Stomach (tissue), 9 donors: Measurements from ENCODE around the gene CNTD1. TPM values are rescaled to one million over a fixed set of nuclear protein-coding genes. Genes with fewer than 3 reads are reported as not detected.
A peak's percentile ranks its signal among the peaks of the same experiment; 100 is the strongest.

Source experiments
- DNase-seq, 2 donors: peaks; one replicate each; pipeline versions ENCODE4 v3.0.0 to v3.0.0-alpha.2; 2013 to 2019
- H3K27ac ChIP-seq, 5 donors: fragments of 200-600 bp in 4 of 5; sonication (generic) in 4 of 5; one replicate each; pipeline ENCODE4 v1.5.1; 2013 to 2019; ENCODE audit warnings: mild to moderate bottlenecking in 1 of 5, moderate library complexity in 1 of 5
- H3K27me3 ChIP-seq, 3 donors: fragments of 200-600 bp; sonication (generic); one replicate each; pipeline ENCODE4 v1.5.1; 2017 to 2019; ENCODE audit warnings: mixed run types in 1 of 3
- H3K36me3 ChIP-seq, 4 donors: fragments of 200-600 bp; sonication (generic); 1 replicate in 3 of 4; 2 replicates in 1 of 4; pipeline ENCODE4 v1.5.1; 2016 to 2019
- H3K4me1 ChIP-seq, 4 donors: fragments of 200-600 bp; sonication (generic); one replicate each; pipeline ENCODE4 v1.5.1; 2016 to 2019
- H3K4me3 ChIP-seq, 4 donors: fragments of 200-600 bp; sonication (generic) in 3 of 4; one replicate each; pipeline ENCODE4 v1.5.1; 2016 to 2019; ENCODE audit warnings: mild to moderate bottlenecking in 1 of 4
- H3K9me3 ChIP-seq, 4 donors: fragments of 200-600 bp; sonication (generic); one replicate each; pipeline ENCODE4 v1.5.1; 2016 to 2019
- CTCF ChIP-seq, 7 experiments: fragments of 450-650 bp in 4 of 7; fragments of 200-600 bp in 3 of 7; sonication (generic) in 3 of 7; IDR thresholded peaks; one replicate each; pipeline ENCODE4 v1.5.1; 2016 to 2019; ENCODE audit warnings: antibody characterized with exemption in 7 of 7, control low read depth in 2 of 7, mild to moderate bottlenecking in 1 of 7
- EP300 ChIP-seq: sonication (generic); formaldehyde crosslinking; IDR thresholded peaks from one replicate; pipeline ENCODE4 v1.6.1; 2017; ENCODE audit warnings: antibody characterized with exemption
- POLR2A ChIP-seq, 4 donors: fragments of 450-650 bp; IDR thresholded peaks; one replicate each; pipeline ENCODE4 v1.6.1; 2016; ENCODE audit warnings: antibody characterized with exemption in 4 of 4, control low read depth in 2 of 4, mild to moderate bottlenecking in 1 of 4, moderate library complexity in 1 of 4
- POLR2AphosphoS5 ChIP-seq, 3 donors: sonication (generic); formaldehyde crosslinking; IDR thresholded peaks; one replicate each; pipeline ENCODE4 v1.6.1; 2016; ENCODE audit warnings: antibody characterized with exemption in 3 of 3
- WGBS, 5 donors: extraction: QIAGEN DNeasy Blood & Tissue Kit in 3 of 5; methylation state at CpG; one replicate each; pipeline versions ENCODE4 v1.1.5 to v1.1.7; 2013 to 2018; 5-methylcytosine and 5-hydroxymethylcytosine counted together
- intact Hi-C: fragments of 100-400 bp; cut with DNase I; formaldehyde crosslinking; loops from one replicate; pipeline ENCODE4 v1.15.1; 2023; ENCODE audit warnings: low total_unique reads
- polyA plus RNA-seq, 3 donors: library from polyadenylated mRNA; stranded (reverse); fragments of 200-250 nt; gene quantifications; one replicate each; pipeline ENCODE4 v1.2.3, GENCODE V29; 2013
- total RNA-seq, 5 donors: library from RNA; depleted of rRNA; stranded (reverse); fragments of >200 nt; gene quantifications; one replicate each; pipeline versions ENCODE4 v1.1.0 to v1.2.3, GENCODE V29; 2014 to 2016
- donor health status: healthy with polysubstance abuse.
- donor health status: Bipolar disorder and iron deficiency.
- donor health status: healthy.

The CNTD1 gene
- total and polyA plus RNA-seq, 8 donors: 0.29 to 2.4 (median 1.3) TPM; not detected in 2

- no peak for DNase-seq
- 46 to 83% (median 70%) methylated on average over 1 of the region's 1 CpG for WGBS, 5 donors
- intact Hi-C loops: no loop called here
- Histone ChIP-seq H3K9me3 (no peaks in the 10 kb centered on the region), H3K4me1 (peaks cover 4 to 32% (median 17%) of the 10 kb centered on the region in 4 donors), H3K27ac (no peak overlapping the region), H3K36me3 (peaks cover 70 to 100% (median 96%) of the 10 kb centered on the region in 4 donors), H3K4me3 (no peak overlapping the region), H3K27me3 (no peaks in the 10 kb centered on the region)
- TF ChIP-seq EP300 (no peak), CTCF (IDR thresholded peaks at IDR 0.05) (no peak), POLR2A (IDR thresholded peaks at IDR 0.05) (no peak)
Observed at GRCh38 chr17:42817866-42818265, 19.2 kb downstream of the CNTD1 start.

- no peak for TF ChIP-seq POLR2AphosphoS5 (IDR thresholded peaks at IDR 0.05)
- TF ChIP-seq CTCF (IDR thresholded peaks at IDR 0.05): no peak
- TF ChIP-seq POLR2A (IDR thresholded peaks at IDR 0.05): no peak
- peaks cover 9 to 37% (median 22%) of the 10 kb centered on the region in 4 donors for H3K4me1 ChIP-seq
- peak overlapping the region in 1 of 5 donors; percentile 21 for H3K27ac ChIP-seq
- intact Hi-C loops: no loop called here
- H3K4me3 ChIP-seq: no peak overlapping the region
- DNase-seq: no peak
- peaks cover 66 to 96% (median 91%) of the 10 kb centered on the region in 4 donors for H3K36me3 ChIP-seq
- WGBS, 5 donors: 80 to 90% (median 86%) methylated on average over 4 to 5 of the region's 5 CpGs
- no peaks in the 10 kb centered on the region for H3K27me3 ChIP-seq
- no peaks in the 10 kb centered on the region for H3K9me3 ChIP-seq
Observed at GRCh38 chr17:42818379-42818778, 19.7 kb downstream of the CNTD1 start.

- no peaks in the 10 kb centered on the region for H3K27me3 ChIP-seq
- no peak overlapping the region for H3K4me3 ChIP-seq
- H3K27ac ChIP-seq: no peak overlapping the region
- H3K9me3 ChIP-seq: no peaks in the 10 kb centered on the region
- intact Hi-C loops: no loop called here
- peaks cover 12 to 45% (median 29%) of the 10 kb centered on the region in 4 donors for H3K4me1 ChIP-seq
- peaks cover 50 to 80% (median 74%) of the 10 kb centered on the region in 4 donors for H3K36me3 ChIP-seq
- 24 to 34% (median 25%) methylated on average over 2 of the region's 2 CpGs for WGBS, 5 donors
- DNase-seq: peak; percentile 71 to 81
- TF ChIP-seq EP300: no peak
- TF ChIP-seq POLR2AphosphoS5 (IDR thresholded peaks at IDR 0.05): no peak
- TF ChIP-seq POLR2A (IDR thresholded peaks at IDR 0.05): no peak
- peak in 4 of 7 experiments; percentile 30 to 58 (median 46) for TF ChIP-seq CTCF (IDR thresholded peaks at IDR 0.05)
Observed at GRCh38 chr17:42819939-42820535, 21.4 kb downstream of the CNTD1 start.

- intact Hi-C loops: no loop called here
- WGBS, 5 donors: 84 to 93% (median 88%) methylated on average over 7 of the region's 7 CpGs
- no peak for DNase-seq
- TF ChIP-seq POLR2AphosphoS5 (IDR thresholded peaks at IDR 0.05) (no peak), CTCF (IDR thresholded peaks at IDR 0.05) (no peak), EP300 (no peak), POLR2A (IDR thresholded peaks at IDR 0.05) (no peak)
- H3K4me3 ChIP-seq: no peak overlapping the region
- peaks cover 38 to 68% (median 63%) of the 10 kb centered on the region in 4 donors for H3K36me3 ChIP-seq
- H3K27me3 ChIP-seq: no peaks in the 10 kb centered on the region
- no peak overlapping the region for H3K27ac ChIP-seq
- no peaks in the 10 kb centered on the region for H3K9me3 ChIP-seq
- H3K4me1 ChIP-seq: peaks cover 12 to 36% (median 26%) of the 10 kb centered on the region in 4 donors
Observed at GRCh38 chr17:42821176-42821575, 22.5 kb downstream of the CNTD1 start.
